HepG2 (cell line): ENCODE measurements around the gene PTPRN. TPM values are rescaled to one million over a fixed set of nuclear protein-coding genes. Genes with fewer than 3 reads are reported as not detected.

Experiments
- CENPBD1 ChIP-seq: sonication (generic); formaldehyde crosslinking; IDR thresholded peaks from 2 replicates; pipeline ENCODE4 v1.8.0; 2022; ENCODE audit warnings: missing genetic modification reagents, low read depth, mild to moderate bottlenecking, borderline replicate concordance
- FOSL1 ChIP-seq: sonication (generic); formaldehyde crosslinking; IDR thresholded peaks from 2 replicates; pipeline ENCODE4 v1.9.0; 2021; ENCODE audit warnings: missing genetic modification reagents, borderline replicate concordance
- HDAC1 ChIP-seq: sonication (generic); formaldehyde crosslinking; IDR thresholded peaks from 2 replicates; pipeline ENCODE4 v1.5.1; 2020; ENCODE audit warnings: mild to moderate bottlenecking, missing genetic modification reagents
- KDM4B ChIP-seq: sonication (generic); formaldehyde crosslinking; IDR thresholded peaks from 2 replicates; pipeline ENCODE4 v1.4.0; 2020; ENCODE audit warnings: missing genetic modification reagents
- KMT2B ChIP-seq: IDR thresholded peaks from 2 replicates; pipeline ENCODE4 v1.6.1; 2016; ENCODE audit warnings: missing genetic modification reagents, missing compliant biosample characterization
- PCBP1 ChIP-seq: fragments of 200-400 bp; formaldehyde crosslinking; IDR thresholded peaks from 2 replicates; pipeline ENCODE4 v1.6.1; 2017; ENCODE audit warnings: mild to moderate bottlenecking, low read depth, low read length, borderline replicate concordance
- TERF1 ChIP-seq: sonication (generic); formaldehyde crosslinking; IDR thresholded peaks from 2 replicates; pipeline ENCODE4 v1.8.0; 2022; ENCODE audit warnings: mild to moderate bottlenecking, missing genetic modification reagents, moderate library complexity
- ZBTB2 ChIP-seq: sonication (generic); formaldehyde crosslinking; IDR thresholded peaks from 2 replicates; pipeline ENCODE4 v1.8.0; 2022; ENCODE audit warnings: low read depth, missing genetic modification reagents
- ZFYVE20 ChIP-seq: sonication (generic); formaldehyde crosslinking; IDR thresholded peaks from 2 replicates; pipeline ENCODE4 v1.8.0; 2023; ENCODE audit warnings: low read depth, mild to moderate bottlenecking, moderate library complexity, missing genetic modification reagents, borderline replicate concordance
- ZNF362 ChIP-seq: sonication (generic); formaldehyde crosslinking; IDR thresholded peaks from 2 replicates; pipeline ENCODE4 v1.4.0; 2020; ENCODE audit warnings: missing genetic modification reagents, mild to moderate bottlenecking, borderline replicate concordance
- ZNF605 ChIP-seq: sonication (generic); formaldehyde crosslinking; IDR thresholded peaks from 2 replicates; pipeline ENCODE4 v1.8.0; 2022; ENCODE audit warnings: mild to moderate bottlenecking, missing genetic modification reagents
- ZNF660 ChIP-seq: sonication (generic); formaldehyde crosslinking; IDR thresholded peaks from 2 replicates; pipeline ENCODE4 v1.5.1; 2020; ENCODE audit warnings: mild to moderate bottlenecking, low read depth, missing genetic modification reagents, borderline replicate concordance
- ZNF749 ChIP-seq: sonication (generic); formaldehyde crosslinking; IDR thresholded peaks from 2 replicates; pipeline ENCODE4 v1.8.0; 2022; ENCODE audit warnings: mild to moderate bottlenecking, missing genetic modification reagents, moderate library complexity, borderline replicate concordance
- ZSCAN25 ChIP-seq: sonication (generic); formaldehyde crosslinking; IDR thresholded peaks from 2 replicates; pipeline ENCODE4 v1.8.0; 2022; ENCODE audit warnings: mild to moderate bottlenecking, missing genetic modification reagents
- polyA plus RNA-seq, 8 experiments: library from polyadenylated mRNA; depleted of rRNA in 3 of 8; stranded (reverse) in 7 of 8; unstranded in 1 of 8; fragments of >200 nt; fragmentation: Illumina TruSeq in 4 of 8; extraction: Trizol in 4 of 8; gene quantifications; 2 replicates each; pipeline versions ENCODE4 v1.2.1 to v1.2.3, GENCODE V29; 2011 to 2016; ENCODE audit warnings: low read depth in 4 of 8, missing spikeins in 1 of 8, mixed read lengths in 1 of 8; ENCODE audit not compliant: insufficient read depth in 1 of 8
- total RNA-seq, 5 experiments: library from RNA; depleted of rRNA; stranded (reverse); fragments of >200 nt; fragmentation: Illumina TruSeq; extraction: Trizol; gene quantifications; 2 replicates each; pipeline ENCODE4 v1.2.3, GENCODE V29; 2016; ENCODE audit warnings: low read depth in 1 of 5
- TF ChIP-seq, protein P1 (sequence below): sonication (generic); formaldehyde crosslinking; IDR thresholded peaks from 2 replicates; pipeline ENCODE4 v1.4.0; 2020; ENCODE audit warnings: missing genetic modification reagents, mild to moderate bottlenecking, borderline replicate concordance
- TF ChIP-seq, protein P2 (sequence below): sonication (generic); formaldehyde crosslinking; IDR thresholded peaks from 2 replicates; pipeline ENCODE4 v1.4.0; 2020; ENCODE audit warnings: missing genetic modification reagents

The PTPRN gene
- total and polyA plus RNA-seq, 2 of the 13 experiments (the other 11 are each of a cell fraction or from before 2014, with no cell fraction given): 0.26 TPM; not detected in 1

- TF ChIP-seq, protein P1, sequence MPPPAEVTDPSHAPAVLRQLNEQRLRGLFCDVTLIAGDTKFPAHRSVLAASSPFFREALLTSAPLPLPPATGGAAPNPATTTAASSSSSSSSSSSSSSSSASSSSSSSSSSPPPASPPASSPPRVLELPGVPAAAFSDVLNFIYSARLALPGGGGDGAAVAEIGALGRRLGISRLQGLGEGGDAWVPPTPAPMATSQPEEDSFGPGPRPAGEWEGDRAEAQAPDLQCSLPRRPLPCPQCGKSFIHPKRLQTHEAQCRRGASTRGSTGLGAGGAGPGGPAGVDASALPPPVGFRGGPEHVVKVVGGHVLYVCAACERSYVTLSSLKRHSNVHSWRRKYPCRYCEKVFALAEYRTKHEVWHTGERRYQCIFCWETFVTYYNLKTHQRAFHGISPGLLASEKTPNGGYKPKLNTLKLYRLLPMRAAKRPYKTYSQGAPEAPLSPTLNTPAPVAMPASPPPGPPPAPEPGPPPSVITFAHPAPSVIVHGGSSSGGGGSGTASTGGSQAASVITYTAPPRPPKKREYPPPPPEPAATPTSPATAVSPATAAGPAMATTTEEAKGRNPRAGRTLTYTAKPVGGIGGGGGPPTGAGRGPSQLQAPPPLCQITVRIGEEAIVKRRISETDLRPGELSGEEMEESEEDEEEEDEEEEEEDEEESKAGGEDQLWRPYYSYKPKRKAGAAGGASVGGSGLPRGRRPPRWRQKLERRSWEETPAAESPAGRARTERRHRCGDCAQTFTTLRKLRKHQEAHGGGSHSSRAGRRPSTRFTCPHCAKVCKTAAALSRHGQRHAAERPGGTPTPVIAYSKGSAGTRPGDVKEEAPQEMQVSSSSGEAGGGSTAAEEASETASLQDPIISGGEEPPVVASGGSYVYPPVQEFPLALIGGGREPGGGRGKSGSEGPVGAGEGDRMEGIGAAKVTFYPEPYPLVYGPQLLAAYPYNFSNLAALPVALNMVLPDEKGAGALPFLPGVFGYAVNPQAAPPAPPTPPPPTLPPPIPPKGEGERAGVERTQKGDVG (CRISPR knock-in tag): no peak
- TF ChIP-seq ZFYVE20 (CRISPR knock-in tag): no peak
- no peak for TF ChIP-seq ZNF362
- 0 out of 2 replicates have a peak, but pooled peaks have one; percentile 33 for TF ChIP-seq ZNF749
- peak; percentile 53; the same call in 1 of the 2 replicates for TF ChIP-seq ZSCAN25 (CRISPR knock-in tag)
- TF ChIP-seq KMT2B: no peak
- TF ChIP-seq CENPBD1: no peak
- TF ChIP-seq TERF1: no peak
- no peak for TF ChIP-seq PCBP1
- TF ChIP-seq HDAC1 (CRISPR knock-in tag): peak; percentile 86
- TF ChIP-seq, protein P2, sequence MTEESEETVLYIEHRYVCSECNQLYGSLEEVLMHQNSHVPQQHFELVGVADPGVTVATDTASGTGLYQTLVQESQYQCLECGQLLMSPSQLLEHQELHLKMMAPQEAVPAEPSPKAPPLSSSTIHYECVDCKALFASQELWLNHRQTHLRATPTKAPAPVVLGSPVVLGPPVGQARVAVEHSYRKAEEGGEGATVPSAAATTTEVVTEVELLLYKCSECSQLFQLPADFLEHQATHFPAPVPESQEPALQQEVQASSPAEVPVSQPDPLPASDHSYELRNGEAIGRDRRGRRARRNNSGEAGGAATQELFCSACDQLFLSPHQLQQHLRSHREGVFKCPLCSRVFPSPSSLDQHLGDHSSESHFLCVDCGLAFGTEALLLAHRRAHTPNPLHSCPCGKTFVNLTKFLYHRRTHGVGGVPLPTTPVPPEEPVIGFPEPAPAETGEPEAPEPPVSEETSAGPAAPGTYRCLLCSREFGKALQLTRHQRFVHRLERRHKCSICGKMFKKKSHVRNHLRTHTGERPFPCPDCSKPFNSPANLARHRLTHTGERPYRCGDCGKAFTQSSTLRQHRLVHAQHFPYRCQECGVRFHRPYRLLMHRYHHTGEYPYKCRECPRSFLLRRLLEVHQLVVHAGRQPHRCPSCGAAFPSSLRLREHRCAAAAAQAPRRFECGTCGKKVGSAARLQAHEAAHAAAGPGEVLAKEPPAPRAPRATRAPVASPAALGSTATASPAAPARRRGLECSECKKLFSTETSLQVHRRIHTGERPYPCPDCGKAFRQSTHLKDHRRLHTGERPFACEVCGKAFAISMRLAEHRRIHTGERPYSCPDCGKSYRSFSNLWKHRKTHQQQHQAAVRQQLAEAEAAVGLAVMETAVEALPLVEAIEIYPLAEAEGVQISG (CRISPR knock-in tag): peak; percentile 80
- peak; percentile 62; the same call in 1 of the 2 replicates for TF ChIP-seq KDM4B (CRISPR knock-in tag)
- TF ChIP-seq ZBTB2 (CRISPR knock-in tag): no peak
- TF ChIP-seq ZNF605 (CRISPR knock-in tag): peak; percentile 97
- TF ChIP-seq FOSL1 (CRISPR knock-in tag): no peak
- no peak for TF ChIP-seq ZNF660 (CRISPR knock-in tag)
Measured at GRCh38 chr2:219249203-219249980, 59.8 kb downstream of the PTPRN start (continued).
